HAP-1 (cell line): ENCODE results near the gene ZNF524.
A peak's percentile ranks its signal among the peaks of the same experiment; 100 is the strongest.

Experiments
- DNase-seq, 2 experiments: peaks; one replicate each; pipeline ENCODE4 v3.0.0-alpha.2; 2016 to 2020; ENCODE audit warnings: low spot score in 2 of 2
- H3K27me3 ChIP-seq: fragments of 250-450 bp; sonication (Bioruptor Pico); 2 replicates; pipeline ENCODE4 v1.5.1; 2020; ENCODE audit warnings: low read depth, mild to moderate bottlenecking, moderate library complexity
- H3K36me3 ChIP-seq: fragments of 250-450 bp; sonication (Bioruptor Pico); replicated peaks from 2 replicates; pipeline ENCODE4 v1.5.1; 2020; ENCODE audit warnings: mild to moderate bottlenecking
- H3K4me1 ChIP-seq: fragments of 250-450 bp; sonication (Bioruptor Pico); 2 replicates; pipeline ENCODE4 v1.5.1; 2020; ENCODE audit warnings: mild to moderate bottlenecking
- H3K4me3 ChIP-seq: fragments of 250-450 bp; sonication (Bioruptor Pico); 2 replicates; pipeline ENCODE4 v1.5.1; 2020; ENCODE audit warnings: mild to moderate bottlenecking, moderate library complexity
- H3K9me3 ChIP-seq: fragments of 250-450 bp; sonication (Bioruptor Pico); 2 replicates; pipeline ENCODE4 v1.5.1; 2020; ENCODE audit warnings: mild to moderate bottlenecking, moderate library complexity
- in situ Hi-C: fragments of 300-500 bp; cut with MboI; formaldehyde crosslinking; loops from 3 replicates; pipeline ENCODE4 v1.14.3; 2020; ENCODE audit warnings: low sequenced_read_pairs, inconsistent platforms, mixed read lengths

Gene ZNF524

DNA sequence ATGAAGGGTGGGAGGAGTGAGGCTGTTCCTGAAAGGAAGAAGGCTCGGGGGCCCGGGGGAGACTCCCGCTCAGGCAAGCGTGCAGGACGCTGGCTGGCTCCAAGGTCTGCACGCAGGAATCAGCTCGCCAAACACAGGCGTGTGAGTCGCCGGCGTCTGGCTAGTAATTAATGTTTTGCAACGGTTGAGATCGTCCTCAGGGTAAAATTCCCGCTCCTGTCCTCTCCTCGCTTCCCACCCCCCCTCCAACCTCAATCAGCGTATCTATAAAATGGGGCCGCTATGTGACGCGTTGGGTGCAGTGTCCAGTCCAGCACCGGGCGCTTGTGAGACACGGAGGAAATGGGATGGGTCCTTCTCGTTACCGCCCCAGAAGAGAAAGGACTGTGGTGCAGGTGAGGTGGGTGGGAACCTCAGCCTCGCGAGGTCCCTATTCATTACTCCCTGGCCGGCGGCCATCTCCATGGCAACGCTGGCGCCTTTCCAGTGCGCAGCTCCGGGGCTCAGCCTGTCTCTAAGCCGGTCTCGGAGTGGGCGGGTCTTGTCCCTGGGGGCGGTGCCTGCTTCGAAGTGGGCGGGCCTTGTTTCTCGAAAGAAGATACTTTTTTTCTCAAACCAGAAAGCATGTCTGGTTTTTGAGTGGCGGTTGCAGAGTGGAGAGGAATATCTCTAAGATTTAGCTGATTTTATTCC is 13.0 kb upstream of the ZNF524 start:
- Histone ChIP-seq H3K9me3 (0 out of 2 replicates have a peak, but pooled peaks cover 3% of the 10 kb centered on the region), H3K36me3 (no peaks in the 10 kb centered on the region), H3K27me3 (no peaks in the 10 kb centered on the region), H3K4me3 (peak overlapping the region; percentile 27), H3K4me1 (peaks cover 21% of the 10 kb centered on the region)
- in situ Hi-C loops = no loop called here
- peak; percentile 89 to 98 for DNase-seq

DNA sequence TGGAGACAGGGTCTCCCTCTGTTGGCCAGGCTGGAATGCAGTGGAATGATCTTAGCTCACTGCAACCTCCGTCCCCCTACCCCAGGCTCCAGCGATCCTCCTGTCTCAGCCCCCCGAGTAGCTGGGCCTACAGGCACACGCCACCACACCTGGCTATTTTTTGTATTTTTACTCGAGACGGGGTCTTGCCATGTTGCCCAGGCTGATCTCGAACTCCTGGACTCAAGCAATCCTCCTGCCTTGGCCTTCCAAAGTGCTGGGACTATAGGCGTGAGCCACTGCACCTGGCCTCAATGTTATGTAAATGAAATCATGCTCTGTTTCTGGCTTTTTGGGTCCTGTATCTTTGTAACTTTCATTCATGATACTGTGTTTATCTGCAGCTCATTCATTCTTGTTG is 11.3 kb upstream of the ZNF524 start:
- in situ Hi-C loops = no loop called here
- peaks cover 21% of the 10 kb centered on the region for H3K4me1 ChIP-seq

DNA sequence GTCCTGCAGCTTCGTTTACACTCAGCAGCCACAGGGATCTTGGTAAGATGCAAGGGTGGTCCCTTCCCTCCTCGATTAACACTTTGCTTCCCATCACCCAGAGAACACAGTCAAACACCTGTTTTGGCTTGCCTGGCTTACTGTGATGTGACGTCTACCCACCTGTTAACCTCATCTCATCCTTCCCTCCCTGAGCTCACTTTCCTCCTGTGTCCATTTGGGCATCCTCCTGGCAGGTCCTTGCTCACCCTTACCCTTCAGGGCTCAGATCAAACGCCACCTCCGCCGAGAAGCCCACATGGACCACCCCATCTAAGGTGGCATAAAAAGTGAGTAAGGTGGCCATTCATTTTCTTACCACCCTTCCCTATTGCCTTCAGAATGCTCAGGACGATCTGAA is 10.0 kb upstream of the ZNF524 start:
- Histone ChIP-seq H3K9me3 (0 out of 2 replicates have a peak, but pooled peaks cover 3% of the 10 kb centered on the region), H3K27me3 (no peaks in the 10 kb centered on the region), H3K4me1 (peaks cover 21% of the 10 kb centered on the region), H3K4me3 (no peak overlapping the region), H3K36me3 (peaks cover 6% of the 10 kb centered on the region)
- in situ Hi-C loops = no loop called here
- DNase-seq = no peak

More for the DNA sequence above, 11.3 kb upstream of the ZNF524 start:
- Histone ChIP-seq H3K9me3 (0 out of 2 replicates have a peak, but pooled peaks cover 3% of the 10 kb centered on the region), H3K27me3 (no peaks in the 10 kb centered on the region), H3K4me3 (no peak overlapping the region), H3K36me3 (peaks cover 3% of the 10 kb centered on the region; the same call in 1 of the 2 replicates)
- no peak for DNase-seq

DNA sequence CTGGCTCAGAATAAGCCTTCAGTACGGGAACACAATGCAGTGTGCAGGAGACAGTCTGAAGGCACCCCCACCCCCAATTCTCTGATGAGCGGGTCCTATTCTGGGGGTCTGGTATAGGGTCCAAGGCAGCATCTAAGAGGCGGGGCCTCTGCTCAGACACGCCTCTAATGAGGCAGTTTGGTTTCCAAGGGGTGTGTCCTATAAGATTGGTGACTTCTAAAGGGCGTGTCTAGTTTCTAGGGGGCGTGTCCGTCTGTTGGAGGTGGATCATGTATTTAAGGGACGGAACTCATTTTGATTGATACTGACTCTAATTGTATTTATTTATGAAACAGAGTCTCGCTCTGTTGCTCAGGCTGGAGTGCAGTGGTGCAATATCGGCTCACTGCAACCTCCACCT is 9.5 kb upstream of the ZNF524 start:
- H3K36me3 ChIP-seq = peaks cover 11% of the 10 kb centered on the region
- no peak overlapping the region for H3K4me3 ChIP-seq
- H3K4me1 ChIP-seq = peaks cover 17% of the 10 kb centered on the region
- in situ Hi-C loops = no loop called here
- DNase-seq = peak in 1 of 2 experiments; percentile 63
- H3K9me3 ChIP-seq = no peaks in the 10 kb centered on the region
- no peaks in the 10 kb centered on the region for H3K27me3 ChIP-seq

DNA sequence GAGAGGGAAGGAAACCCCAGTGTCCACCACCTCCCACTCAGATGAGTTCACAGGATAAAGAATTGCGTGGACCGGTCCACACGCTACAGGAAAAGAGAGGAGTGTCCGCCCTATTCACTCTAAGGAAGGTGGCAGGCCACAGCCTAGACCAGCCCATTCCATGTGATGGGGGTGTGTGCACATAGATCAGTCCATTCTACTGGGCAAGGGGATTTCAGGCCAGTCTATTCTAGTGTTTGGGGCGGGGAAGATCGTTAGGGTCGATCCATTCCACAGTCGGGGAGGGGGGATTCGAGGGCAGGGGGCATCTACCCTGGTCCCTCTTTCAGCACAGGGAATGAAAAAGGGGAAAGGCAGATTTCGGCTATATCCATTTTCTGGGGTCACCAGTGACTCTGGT is 8.5 kb upstream of the ZNF524 start:
- H3K4me3 ChIP-seq = no peak overlapping the region
- peaks cover 10% of the 10 kb centered on the region for H3K4me1 ChIP-seq
- peaks cover 13% of the 10 kb centered on the region for H3K36me3 ChIP-seq
- no peaks in the 10 kb centered on the region for H3K9me3 ChIP-seq
- DNase-seq = peak in 1 of 2 experiments; percentile 37
- H3K27me3 ChIP-seq = no peaks in the 10 kb centered on the region
- in situ Hi-C loops = no loop called here

DNA sequence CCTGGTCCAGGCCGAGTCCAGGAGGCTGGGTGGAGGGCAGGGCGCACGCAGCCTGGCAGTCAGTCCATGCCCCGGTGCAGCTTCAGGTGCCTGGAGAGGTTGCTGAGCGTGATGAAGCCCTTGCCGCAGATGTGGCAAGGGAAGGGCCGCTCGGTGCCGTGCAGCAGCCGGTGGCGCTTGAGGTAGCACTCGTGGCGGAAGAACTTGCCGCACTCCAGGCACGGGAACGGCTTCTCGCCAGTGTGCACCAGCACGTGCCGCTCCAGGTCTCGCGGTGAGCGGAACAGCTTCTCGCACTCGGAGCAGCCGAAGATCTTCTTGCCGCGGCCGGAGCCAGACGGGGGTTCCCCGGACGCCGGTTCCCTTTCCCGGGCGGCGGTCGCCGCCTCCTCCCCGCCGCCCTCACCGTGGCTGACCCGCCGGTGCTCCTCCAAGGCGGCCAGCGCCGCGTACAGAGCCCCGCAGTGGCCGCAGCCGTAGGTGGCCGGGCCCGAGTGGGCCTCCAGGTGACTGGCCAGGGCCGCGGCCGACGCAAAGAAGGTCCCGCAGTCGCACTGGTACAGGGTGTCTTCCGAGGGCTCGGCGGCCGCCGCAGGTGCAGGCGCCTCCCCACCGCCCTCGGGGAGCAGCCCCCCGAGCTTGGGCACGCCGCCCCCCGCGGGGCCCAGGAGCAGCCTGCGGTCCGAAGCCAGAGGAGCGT is 7.5 kb upstream of the ZNF524 start:
- in situ Hi-C loops = no loop called here

DNA sequence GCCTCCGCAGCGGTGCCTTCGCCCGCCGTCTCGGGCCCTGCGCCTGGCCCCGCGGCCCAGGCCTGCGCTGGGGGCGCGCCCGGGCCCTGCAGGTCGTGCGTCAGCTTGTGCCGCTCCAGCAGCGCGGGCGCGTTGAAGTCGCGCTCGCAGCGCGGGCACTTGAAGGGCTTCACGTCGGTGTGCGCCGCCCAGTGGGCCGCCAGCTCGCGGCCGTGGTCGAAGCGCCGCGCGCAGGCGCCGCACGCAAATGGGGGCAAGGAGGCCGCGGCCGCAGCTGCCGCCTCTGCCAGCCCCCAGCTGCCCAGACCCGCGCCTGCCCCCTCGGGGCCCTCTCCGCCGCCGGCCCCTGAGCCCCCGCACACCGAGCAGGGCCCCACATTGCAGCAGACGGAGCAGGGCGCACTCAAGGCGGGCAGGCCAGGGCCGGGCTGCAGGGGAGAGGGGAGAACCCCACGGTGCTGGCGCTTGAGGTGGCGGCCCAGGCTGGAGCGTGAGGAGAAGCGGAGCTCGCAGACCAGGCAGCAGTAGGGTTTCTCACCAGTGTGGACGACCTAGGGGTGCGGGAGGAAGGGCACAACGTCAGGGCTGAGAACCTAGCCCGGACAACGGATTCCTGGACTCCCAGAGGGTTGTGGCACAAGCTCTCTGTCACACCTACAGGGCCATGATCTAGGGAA is 6.9 kb upstream of the ZNF524 start:
- Histone ChIP-seq H3K4me1 (peaks cover 2% of the 10 kb centered on the region; the same call in 1 of the 2 replicates), H3K27me3 (no peaks in the 10 kb centered on the region), H3K4me3 (no peak overlapping the region), H3K36me3 (peaks cover 23% of the 10 kb centered on the region), H3K9me3 (no peaks in the 10 kb centered on the region)
- no peak for DNase-seq
- in situ Hi-C loops = no loop called here

More for the DNA sequence above, 7.5 kb upstream of the ZNF524 start:
- DNase-seq = no peak
- no peaks in the 10 kb centered on the region for H3K9me3 ChIP-seq
- peaks cover 3% of the 10 kb centered on the region for H3K4me1 ChIP-seq
- peaks cover 23% of the 10 kb centered on the region for H3K36me3 ChIP-seq
- H3K27me3 ChIP-seq = no peaks in the 10 kb centered on the region
- H3K4me3 ChIP-seq = no peak overlapping the region

DNA sequence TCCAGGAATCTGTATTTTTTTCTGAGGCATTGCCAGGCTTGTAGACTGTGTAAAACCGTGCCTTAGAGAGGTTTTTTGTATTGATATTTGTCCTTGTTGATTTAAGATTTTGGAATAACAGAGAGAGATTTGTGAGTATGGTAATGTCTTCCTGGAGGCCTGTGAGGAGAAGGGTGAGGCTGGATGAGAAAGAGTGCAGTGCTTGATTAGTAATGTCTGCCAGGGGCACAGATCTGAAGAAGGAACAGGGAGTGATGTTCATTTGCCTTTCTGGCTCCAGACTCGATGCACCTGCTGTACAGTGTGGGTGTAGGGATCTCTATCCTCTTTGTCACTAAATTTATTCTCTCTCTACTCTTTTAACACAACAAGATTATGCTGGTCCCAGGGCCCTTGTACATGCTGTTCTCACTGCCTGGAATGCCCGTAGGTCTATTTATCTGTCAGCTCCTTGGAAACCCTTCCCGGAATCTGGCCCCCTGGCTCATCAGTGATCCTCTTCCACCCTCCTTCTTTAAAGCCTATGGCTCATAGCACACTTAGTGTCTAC is 5.0 kb upstream of the ZNF524 start:
- DNase-seq = no peak
- no peaks in the 10 kb centered on the region for H3K27me3 ChIP-seq
- H3K36me3 ChIP-seq = peaks cover 23% of the 10 kb centered on the region
- no peaks in the 10 kb centered on the region for H3K9me3 ChIP-seq
- in situ Hi-C loops = no loop called here
- H3K4me3 ChIP-seq = no peak overlapping the region
- H3K4me1 ChIP-seq = peaks cover 7% of the 10 kb centered on the region

DNA sequence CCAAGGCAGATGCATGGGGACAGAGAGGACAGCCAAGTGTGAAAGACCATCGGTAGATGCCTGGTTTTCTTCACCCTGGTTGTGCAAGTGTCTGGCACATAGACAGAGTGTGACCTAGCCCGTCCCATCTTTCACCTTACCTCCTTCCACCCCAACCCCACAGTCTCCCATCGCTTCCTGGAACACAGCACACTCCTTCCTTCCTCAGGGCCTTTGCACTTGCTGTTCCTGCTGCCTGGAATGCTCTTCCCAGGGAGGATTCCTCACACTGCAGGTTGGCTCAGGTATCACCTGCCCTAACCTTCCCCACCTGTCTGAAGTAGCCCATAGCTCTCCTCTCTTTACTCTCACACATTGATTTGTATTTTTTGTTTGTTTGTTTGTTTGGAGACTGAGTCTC is 3.8 kb upstream of the ZNF524 start:
- Histone ChIP-seq H3K36me3 (peaks cover 23% of the 10 kb centered on the region), H3K27me3 (no peaks in the 10 kb centered on the region), H3K9me3 (no peaks in the 10 kb centered on the region), H3K4me3 (no peak overlapping the region), H3K4me1 (peaks cover 13% of the 10 kb centered on the region)
- in situ Hi-C loops = no loop called here
- no peak for DNase-seq

DNA sequence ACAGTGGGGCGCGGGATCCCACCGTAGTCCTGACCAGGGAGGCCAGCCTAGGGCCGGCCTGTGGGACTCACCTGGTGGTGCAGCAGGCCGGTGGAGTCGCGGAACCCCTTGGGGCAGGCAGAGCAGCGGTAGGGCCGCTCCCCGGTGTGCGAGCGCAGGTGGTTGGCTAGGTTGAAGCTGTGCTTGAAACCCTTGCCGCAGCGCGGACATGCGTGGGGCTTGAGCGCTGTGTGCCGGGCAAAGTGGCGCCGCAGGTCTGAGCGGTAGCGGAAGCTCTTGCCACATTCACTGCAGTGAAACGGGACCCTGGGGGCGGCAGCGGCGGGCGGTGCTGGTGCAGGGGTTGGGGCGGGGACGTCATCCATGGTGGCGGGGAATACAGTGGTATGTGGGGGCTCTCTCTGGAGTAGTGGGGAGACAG is 2.6 kb upstream of the ZNF524 start:
- DNase-seq = no peak
- Histone ChIP-seq H3K4me1 (peaks cover 13% of the 10 kb centered on the region), H3K9me3 (no peaks in the 10 kb centered on the region), H3K36me3 (peaks cover 23% of the 10 kb centered on the region), H3K27me3 (no peaks in the 10 kb centered on the region), H3K4me3 (no peak overlapping the region)
- in situ Hi-C loops = no loop called here

DNA sequence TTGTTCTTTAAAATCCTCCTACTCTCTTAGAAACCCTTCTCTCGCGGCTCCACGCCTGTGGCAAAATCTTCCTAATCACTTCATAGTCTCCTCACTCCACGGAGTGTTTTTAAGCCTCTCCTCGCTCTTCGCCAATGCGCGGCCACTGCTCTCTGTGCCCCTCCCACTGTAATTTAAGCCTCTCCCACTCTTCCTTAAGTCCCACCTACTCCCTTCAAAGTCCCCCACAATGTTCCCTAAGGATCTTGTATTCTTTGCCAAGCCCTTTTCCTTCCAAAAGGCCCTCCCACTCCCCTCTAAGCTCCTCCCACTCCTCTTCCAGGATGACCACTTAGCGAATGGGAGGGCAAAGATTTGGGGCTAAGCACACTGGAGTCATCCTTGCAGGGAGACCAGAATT is 2.1 kb upstream of the ZNF524 start:
- peaks cover 23% of the 10 kb centered on the region for H3K36me3 ChIP-seq
- H3K4me1 ChIP-seq = peaks cover 13% of the 10 kb centered on the region
- no peaks in the 10 kb centered on the region for H3K9me3 ChIP-seq
- in situ Hi-C loops = no loop called here
- no peak overlapping the region for H3K4me3 ChIP-seq
- no peaks in the 10 kb centered on the region for H3K27me3 ChIP-seq
- DNase-seq = peak in 1 of 2 experiments; percentile 34

DNA sequence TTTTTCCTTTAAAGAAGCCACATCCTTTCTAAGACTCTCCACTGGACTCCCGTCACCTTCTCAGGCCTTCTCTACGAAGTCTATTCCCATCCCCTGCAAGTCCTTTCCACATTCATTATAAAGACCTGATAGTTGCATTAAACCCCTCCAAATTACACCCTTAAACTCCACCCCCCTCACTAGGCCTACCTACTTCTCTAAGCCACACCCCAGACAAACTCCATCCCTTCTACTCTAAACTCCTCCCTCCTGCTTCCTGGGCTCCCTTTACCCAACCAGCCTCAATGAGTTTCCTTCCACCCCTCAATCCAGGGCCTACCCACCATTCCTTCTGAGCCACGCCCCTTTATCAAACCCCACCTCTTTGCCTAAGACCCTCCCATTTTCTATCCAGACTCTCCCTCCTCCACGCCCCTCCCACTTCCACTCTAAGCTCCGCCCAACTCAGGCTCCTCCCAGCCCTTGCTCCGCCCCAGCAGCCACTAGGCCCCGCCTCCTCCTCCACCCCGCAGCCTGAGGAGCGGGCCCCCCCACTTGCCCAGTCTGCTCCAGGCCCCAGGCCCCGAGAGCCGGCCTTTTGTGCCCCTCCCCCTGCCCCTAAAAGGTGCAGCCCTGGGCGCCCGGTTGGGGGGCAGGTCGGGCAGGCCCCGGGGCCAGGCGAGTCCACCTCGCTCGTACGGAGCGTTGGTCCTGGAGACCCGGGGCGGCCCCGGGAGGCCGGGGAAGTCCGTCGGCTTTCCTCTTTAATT is 1.2 kb upstream of the ZNF524 start:
- H3K27me3 ChIP-seq = no peaks in the 10 kb centered on the region
- peaks cover 20% of the 10 kb centered on the region for H3K36me3 ChIP-seq
- peak; percentile 93 to 97 for DNase-seq
- in situ Hi-C loops = no loop called here
- H3K9me3 ChIP-seq = no peaks in the 10 kb centered on the region
- peak overlapping the region; percentile 98 for H3K4me3 ChIP-seq
- peaks cover 13% of the 10 kb centered on the region for H3K4me1 ChIP-seq

DNA sequence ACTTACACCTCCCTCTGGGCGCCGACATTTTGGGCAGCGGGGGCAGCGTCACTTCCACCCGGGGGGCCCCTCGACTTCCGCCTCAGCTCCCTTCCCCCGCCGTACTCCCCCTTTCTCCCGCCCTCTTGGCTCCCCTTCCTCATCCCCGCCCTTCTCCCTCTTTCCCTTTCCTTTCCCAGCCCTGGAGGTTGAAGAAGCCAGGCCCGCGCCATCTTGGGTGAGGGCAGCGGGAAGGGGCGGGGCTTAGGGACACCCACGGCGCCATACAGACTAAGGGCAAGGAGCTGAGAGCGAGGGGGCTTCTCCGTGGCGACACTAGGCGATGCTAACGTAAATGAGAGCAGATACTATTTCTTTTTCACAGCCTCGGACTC is 633 bp upstream of the ZNF524 start, which contains the start of gene FIZ1:
Gene FIZ1, minus strand, starts transcription at position 50 of the 374 bp plus-strand sequence. CDS start 1,652 bp downstream, outside the sequence.
- in situ Hi-C loops = no loop called here
- H3K27me3 ChIP-seq = no peaks in the 10 kb centered on the region

More for the DNA sequence above, 633 bp upstream of the ZNF524 start, which contains the start of gene FIZ1:
- Histone ChIP-seq H3K4me1 (peaks cover 14% of the 10 kb centered on the region), H3K36me3 (peaks cover 20% of the 10 kb centered on the region), H3K4me3 (peak within 1 kb of the TSS; percentile 98), H3K9me3 (no peaks in the 10 kb centered on the region)
- peak; percentile 96 to 99 for DNase-seq
